VCaP (cell line): ENCODE results near the gene PRR5L.
A peak's percentile ranks its signal among the peaks of the same experiment; 100 is the strongest.

ENCODE experiments used
- H3K27ac ChIP-seq: fragments of 450-650 bp; 2 replicates; pipeline ENCODE4 v1.5.1; 2017
- TF ChIP-seq, protein P1 (sequence below): fragments of 450-650 bp; conservative IDR thresholded peaks from 2 replicates; pipeline ENCODE4 v1.5.1; 2017; ENCODE audit warnings: mild to moderate bottlenecking, moderate library complexity

Gene PRR5L

DNA sequence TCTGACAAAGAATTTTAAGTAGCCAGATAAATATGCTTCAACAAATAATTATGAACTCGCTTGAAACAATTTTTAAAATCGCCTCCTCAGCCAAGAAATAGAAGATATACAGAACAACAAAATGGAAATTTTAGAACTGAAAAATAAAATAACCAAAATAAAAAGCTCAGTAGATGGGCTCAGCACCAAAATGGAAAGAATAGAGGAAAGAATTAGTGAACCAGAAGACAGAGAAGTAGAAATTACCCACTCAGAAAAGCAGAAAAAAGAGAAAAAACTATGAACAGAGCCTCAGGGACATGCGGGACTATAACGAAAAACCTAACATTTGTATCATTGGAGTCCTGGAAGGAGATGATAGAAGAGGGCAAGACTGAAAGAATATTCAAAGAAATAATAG, 14.2 kb upstream of the PRR5L start:
- H3K27ac ChIP-seq = no peak overlapping the region
- TF ChIP-seq, protein P1, sequence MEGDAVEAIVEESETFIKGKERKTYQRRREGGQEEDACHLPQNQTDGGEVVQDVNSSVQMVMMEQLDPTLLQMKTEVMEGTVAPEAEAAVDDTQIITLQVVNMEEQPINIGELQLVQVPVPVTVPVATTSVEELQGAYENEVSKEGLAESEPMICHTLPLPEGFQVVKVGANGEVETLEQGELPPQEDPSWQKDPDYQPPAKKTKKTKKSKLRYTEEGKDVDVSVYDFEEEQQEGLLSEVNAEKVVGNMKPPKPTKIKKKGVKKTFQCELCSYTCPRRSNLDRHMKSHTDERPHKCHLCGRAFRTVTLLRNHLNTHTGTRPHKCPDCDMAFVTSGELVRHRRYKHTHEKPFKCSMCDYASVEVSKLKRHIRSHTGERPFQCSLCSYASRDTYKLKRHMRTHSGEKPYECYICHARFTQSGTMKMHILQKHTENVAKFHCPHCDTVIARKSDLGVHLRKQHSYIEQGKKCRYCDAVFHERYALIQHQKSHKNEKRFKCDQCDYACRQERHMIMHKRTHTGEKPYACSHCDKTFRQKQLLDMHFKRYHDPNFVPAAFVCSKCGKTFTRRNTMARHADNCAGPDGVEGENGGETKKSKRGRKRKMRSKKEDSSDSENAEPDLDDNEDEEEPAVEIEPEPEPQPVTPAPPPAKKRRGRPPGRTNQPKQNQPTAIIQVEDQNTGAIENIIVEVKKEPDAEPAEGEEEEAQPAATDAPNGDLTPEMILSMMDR = no peak

DNA sequence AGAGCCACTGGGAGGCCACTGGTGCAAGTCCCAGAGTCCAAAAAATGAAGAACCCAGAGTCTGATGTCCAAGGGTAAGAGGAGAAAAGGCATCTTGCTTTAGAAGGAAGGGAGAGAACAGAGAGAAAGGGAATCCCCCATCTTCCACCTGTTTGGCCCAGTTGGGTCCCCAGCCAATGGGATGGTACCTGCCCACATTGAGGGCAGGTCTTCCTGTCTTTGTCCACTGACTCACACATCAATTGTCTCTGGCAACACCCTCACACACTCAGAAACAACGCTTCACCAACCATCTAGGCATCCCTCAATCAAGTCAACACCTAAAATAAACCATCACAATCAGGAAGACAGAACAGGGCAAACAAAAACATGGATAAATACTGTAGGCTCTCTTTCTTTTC, 13.2 kb upstream of the PRR5L start:
- no peak overlapping the region for H3K27ac ChIP-seq
- TF ChIP-seq, protein P1 = no peak

- H3K27ac ChIP-seq = peak overlapping the region; percentile 55; the same call in 1 of the 2 replicates
- TF ChIP-seq, protein P1 = no peak
Measured at GRCh38 chr11:36288442-36289225, 7.5 kb upstream of the PRR5L start.

- peak within 1 kb of the TSS; percentile 55; the same call in 1 of the 2 replicates for H3K27ac ChIP-seq
- TF ChIP-seq, protein P1 = no peak
Measured at GRCh38 chr11:36289226-36289852, 6.7 kb upstream of the PRR5L start, which contains the start of gene COMMD9. TSS of gene COMMD9 (minus strand) at chr11:36289424. CDS start at chr11:36289412, 12 bp downstream.

GRCh38 chr11:36292311-36292722, 3.8 kb upstream of the PRR5L start:
- TF ChIP-seq, protein P1 = peak; percentile 48
- H3K27ac ChIP-seq = no peak overlapping the region

GRCh38 chr11:36296884-36297543, 926 bp downstream of the PRR5L start:
- TF ChIP-seq, protein P1 = no peak

GRCh38 chr11:36300650-36301049, 4.6 kb downstream of the PRR5L start:
- TF ChIP-seq, protein P1 = no peak
- no peak overlapping the region for H3K27ac ChIP-seq

More at GRCh38 chr11:36296884-36297543, 926 bp downstream of the PRR5L start:
- H3K27ac ChIP-seq = no peak overlapping the region
